ENCODE results near the gene NT5M. TPM values are rescaled to one million over a fixed set of nuclear protein-coding genes. Genes with fewer than 3 reads are reported as not detected.

Gene NT5M
- total RNA-seq, 1 donor from 2014 or later, result 5.8 TPM

- Mint-ChIP-seq H3K36me3 (ENCODE audit: low read depth) (no peaks in the 10 kb centered on the region), H3K4me1 (ENCODE audit: low read depth) (no peaks in the 10 kb centered on the region), H3K27me3 (ENCODE audit: insufficient read depth) (no peaks in the 10 kb centered on the region), H3K9me3 (no peaks in the 10 kb centered on the region), H3K4me3 (no peak overlapping the region), H3K27ac (no peak overlapping the region)
- no peak for DNase-seq (ENCODE audit: low spot score)
- intact Hi-C loops (cut with micrococcal nuclease), result no loop called here
These were observed 25.1 kb downstream of the NT5M start for GRCh38 chr17:17328251-17328650.

DNA sequence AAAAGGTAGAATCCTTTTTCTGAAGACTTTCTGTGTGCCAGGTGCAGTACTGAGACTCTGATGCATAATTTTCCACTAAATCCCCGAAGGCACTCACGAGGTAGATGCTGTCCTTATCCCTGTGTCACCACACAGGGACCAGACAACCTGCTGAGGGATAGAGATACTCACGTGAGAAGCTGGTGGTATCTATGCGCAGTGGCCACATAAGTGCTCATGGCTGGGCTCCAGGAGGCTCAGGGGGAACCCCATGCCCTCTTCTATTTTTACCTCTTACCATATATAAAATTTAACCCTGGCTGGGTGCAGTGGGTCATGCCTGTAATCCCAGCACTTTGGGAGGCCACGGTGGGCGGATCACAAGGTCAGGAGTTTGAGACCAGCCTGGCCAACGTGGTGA lies 38.3 kb downstream of the NT5M start:
- no peaks in the 10 kb centered on the region for H3K36me3 Mint-ChIP-seq (ENCODE audit: low read depth)
- intact Hi-C loops (cut with micrococcal nuclease), result no loop called here
- H3K4me3 Mint-ChIP-seq, result no peak overlapping the region
- peaks cover 5% of the 10 kb centered on the region for H3K27me3 Mint-ChIP-seq (ENCODE audit: insufficient read depth)
- no peaks in the 10 kb centered on the region for H3K9me3 Mint-ChIP-seq
- no peak for DNase-seq (ENCODE audit: low spot score)
- H3K4me1 Mint-ChIP-seq (ENCODE audit: low read depth), result no peaks in the 10 kb centered on the region
- H3K27ac Mint-ChIP-seq, result no peak overlapping the region

DNA sequence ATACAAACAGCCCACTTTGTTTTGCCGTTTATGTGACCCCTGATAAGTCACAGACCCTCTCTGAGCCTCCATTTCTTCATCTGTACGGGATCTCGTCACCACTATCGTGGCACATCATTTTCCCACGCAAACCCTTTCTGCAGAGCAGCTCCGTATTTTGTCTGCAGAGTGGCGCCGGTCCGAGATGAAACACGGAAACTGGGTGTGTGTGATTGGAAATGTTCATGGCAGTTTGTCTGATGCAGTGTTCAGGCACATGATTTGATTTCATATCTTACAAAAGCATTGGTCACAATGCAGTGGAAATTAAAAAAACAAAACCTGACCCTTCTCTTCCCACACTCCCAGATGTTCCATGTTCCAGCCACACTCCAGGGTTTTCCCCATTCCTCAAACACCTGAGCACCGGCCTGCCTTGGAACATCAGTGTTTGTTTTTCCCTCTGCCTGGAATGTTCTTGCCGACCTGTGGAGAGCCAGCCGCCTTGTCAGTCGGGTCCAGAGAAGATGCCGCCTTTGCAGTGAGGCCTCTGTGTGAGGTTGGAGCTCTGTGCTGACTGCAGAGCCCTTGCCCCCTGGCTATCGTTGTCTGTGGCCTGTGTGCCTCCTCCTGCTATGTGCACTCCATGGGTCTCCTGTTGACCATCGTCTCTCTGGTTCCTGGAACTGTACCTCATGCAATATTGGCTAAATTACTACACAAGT lies 39.2 kb downstream of the NT5M start:
- H3K27ac Mint-ChIP-seq, result no peak overlapping the region

GRCh38 chr17:17343160-17343735 lies 40.1 kb downstream of the NT5M start:
- H3K9me3 Mint-ChIP-seq, result no peaks in the 10 kb centered on the region
- H3K27ac Mint-ChIP-seq, result no peak overlapping the region
- DNase-seq (ENCODE audit: low spot score), result no peak
- intact Hi-C loops (cut with micrococcal nuclease), result no loop called here
- H3K36me3 Mint-ChIP-seq (ENCODE audit: low read depth), result no peaks in the 10 kb centered on the region
- no peak overlapping the region for H3K4me3 Mint-ChIP-seq
- H3K27me3 Mint-ChIP-seq (ENCODE audit: insufficient read depth), result peaks cover 4% of the 10 kb centered on the region
- no peaks in the 10 kb centered on the region for H3K4me1 Mint-ChIP-seq (ENCODE audit: low read depth)

More for the DNA sequence above, 39.2 kb downstream of the NT5M start:
- no peaks in the 10 kb centered on the region for H3K9me3 Mint-ChIP-seq
- intact Hi-C loops (cut with micrococcal nuclease), result no loop called here
- no peak for DNase-seq (ENCODE audit: low spot score)
- no peaks in the 10 kb centered on the region for H3K36me3 Mint-ChIP-seq (ENCODE audit: low read depth)
- no peak overlapping the region for H3K4me3 Mint-ChIP-seq
- peaks cover 4% of the 10 kb centered on the region for H3K27me3 Mint-ChIP-seq (ENCODE audit: insufficient read depth)
- no peaks in the 10 kb centered on the region for H3K4me1 Mint-ChIP-seq (ENCODE audit: low read depth)

- H3K36me3 Mint-ChIP-seq (ENCODE audit: low read depth), result no peaks in the 10 kb centered on the region
- intact Hi-C loops (cut with micrococcal nuclease), result no loop called here
- DNase-seq (ENCODE audit: low spot score), result no peak
- H3K27me3 Mint-ChIP-seq (ENCODE audit: insufficient read depth), result peaks cover 4% of the 10 kb centered on the region
- H3K9me3 Mint-ChIP-seq, result no peaks in the 10 kb centered on the region
- no peaks in the 10 kb centered on the region for H3K4me1 Mint-ChIP-seq (ENCODE audit: low read depth)
- no peak overlapping the region for H3K27ac Mint-ChIP-seq
- no peak overlapping the region for H3K4me3 Mint-ChIP-seq
These were observed 40.8 kb downstream of the NT5M start for GRCh38 chr17:17343896-17344506.

DNA sequence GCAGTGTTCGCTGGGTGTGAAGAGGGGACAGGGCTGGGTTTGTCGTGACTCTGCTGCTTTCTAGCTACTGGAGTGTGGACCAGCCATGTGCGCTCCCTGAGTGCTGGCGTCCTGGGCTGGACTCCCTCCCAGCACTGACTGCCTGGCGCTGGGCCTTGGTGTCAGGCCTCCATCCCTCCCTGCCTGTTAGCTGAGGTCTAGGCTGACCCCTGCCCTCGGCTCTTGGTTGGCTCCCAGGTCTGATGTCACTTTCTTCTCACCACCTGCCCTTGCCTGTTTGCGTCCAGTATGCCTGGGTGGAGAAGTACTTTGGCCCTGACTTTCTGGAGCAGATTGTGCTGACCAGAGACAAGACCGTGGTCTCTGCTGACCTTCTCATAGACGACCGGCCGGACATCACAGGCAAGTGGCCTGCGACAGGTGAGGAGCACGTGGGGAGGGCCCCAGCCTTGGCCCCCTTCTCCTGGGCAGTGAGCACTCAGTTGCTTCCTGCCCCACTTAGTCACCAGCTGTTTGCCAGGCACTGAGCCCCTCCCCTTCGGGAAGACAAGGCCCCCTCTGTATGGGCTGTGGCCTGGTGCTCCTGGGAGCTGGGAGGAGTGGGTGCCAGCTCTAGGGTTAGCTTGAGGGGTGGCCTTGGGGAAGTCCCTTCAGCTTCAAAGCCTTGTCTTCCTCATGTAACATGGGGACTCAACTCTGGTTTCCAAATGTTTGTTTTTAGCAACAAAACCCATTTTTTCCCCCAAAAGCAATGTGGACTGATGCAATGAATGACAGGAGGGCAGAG lies 41.5 kb downstream of the NT5M start:
- no peaks in the 10 kb centered on the region for H3K27me3 Mint-ChIP-seq (ENCODE audit: insufficient read depth)
- no peaks in the 10 kb centered on the region for H3K9me3 Mint-ChIP-seq
- H3K4me1 Mint-ChIP-seq (ENCODE audit: low read depth), result no peaks in the 10 kb centered on the region
- DNase-seq (ENCODE audit: low spot score), result no peak
- intact Hi-C loops (cut with micrococcal nuclease), result no loop called here
- no peak overlapping the region for H3K27ac Mint-ChIP-seq
- no peak overlapping the region for H3K4me3 Mint-ChIP-seq
- no peaks in the 10 kb centered on the region for H3K36me3 Mint-ChIP-seq (ENCODE audit: low read depth)

DNA sequence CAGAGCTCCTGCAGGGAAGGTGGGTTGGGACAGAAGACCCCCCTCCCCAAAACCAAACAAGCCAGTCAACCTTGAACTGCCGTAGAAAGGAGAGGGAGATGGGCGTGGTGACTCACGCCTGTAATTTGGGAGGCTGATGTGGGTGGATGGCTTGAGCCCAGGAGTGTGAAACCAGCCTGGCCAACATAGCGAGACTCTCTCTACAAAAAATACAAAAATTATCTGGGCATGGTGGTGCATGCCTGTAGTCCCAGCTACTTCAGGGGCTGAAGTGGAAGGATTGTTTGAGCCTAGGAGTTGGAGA lies 42.1 kb downstream of the NT5M start:
- no peak for DNase-seq (ENCODE audit: low spot score)
- Mint-ChIP-seq H3K27me3 (ENCODE audit: insufficient read depth) (no peaks in the 10 kb centered on the region), H3K27ac (no peak overlapping the region), H3K4me3 (no peak overlapping the region), H3K9me3 (no peaks in the 10 kb centered on the region), H3K4me1 (ENCODE audit: low read depth) (no peaks in the 10 kb centered on the region), H3K36me3 (ENCODE audit: low read depth) (no peaks in the 10 kb centered on the region)
- intact Hi-C loops (cut with micrococcal nuclease), result no loop called here

GRCh38 chr17:17345686-17346427 lies 42.7 kb downstream of the NT5M start:
- Mint-ChIP-seq H3K4me1 (ENCODE audit: low read depth) (no peaks in the 10 kb centered on the region), H3K9me3 (no peaks in the 10 kb centered on the region), H3K27me3 (ENCODE audit: insufficient read depth) (no peaks in the 10 kb centered on the region), H3K36me3 (ENCODE audit: low read depth) (no peaks in the 10 kb centered on the region), H3K4me3 (no peak overlapping the region), H3K27ac (no peak overlapping the region)
- intact Hi-C loops (cut with micrococcal nuclease), result no loop called here
- DNase-seq (ENCODE audit: low spot score), result no peak

- H3K4me1 Mint-ChIP-seq (ENCODE audit: low read depth), result no peaks in the 10 kb centered on the region
- intact Hi-C loops (cut with micrococcal nuclease), result no loop called here
- DNase-seq (ENCODE audit: low spot score), result no peak
- H3K9me3 Mint-ChIP-seq, result no peaks in the 10 kb centered on the region
- no peaks in the 10 kb centered on the region for H3K27me3 Mint-ChIP-seq (ENCODE audit: insufficient read depth)
- H3K4me3 Mint-ChIP-seq, result no peak overlapping the region
- no peaks in the 10 kb centered on the region for H3K36me3 Mint-ChIP-seq (ENCODE audit: low read depth)
- no peak overlapping the region for H3K27ac Mint-ChIP-seq
These were observed 43.5 kb downstream of the NT5M start for GRCh38 chr17:17346428-17347233.

- intact Hi-C loops (cut with micrococcal nuclease), result no loop called here
- Mint-ChIP-seq H3K36me3 (ENCODE audit: low read depth) (no peaks in the 10 kb centered on the region), H3K9me3 (no peaks in the 10 kb centered on the region), H3K4me1 (ENCODE audit: low read depth) (no peaks in the 10 kb centered on the region), H3K27ac (no peak overlapping the region), H3K4me3 (no peak overlapping the region), H3K27me3 (ENCODE audit: insufficient read depth) (no peaks in the 10 kb centered on the region)
- no peak for DNase-seq (ENCODE audit: low spot score)
These were observed 44.2 kb downstream of the NT5M start for GRCh38 chr17:17347234-17347955.

- no peak overlapping the region for H3K4me3 Mint-ChIP-seq
- no peak overlapping the region for H3K27ac Mint-ChIP-seq
- intact Hi-C loops (cut with micrococcal nuclease), result no loop called here
- H3K4me1 Mint-ChIP-seq (ENCODE audit: low read depth), result no peaks in the 10 kb centered on the region
- H3K27me3 Mint-ChIP-seq (ENCODE audit: insufficient read depth), result no peaks in the 10 kb centered on the region
- DNase-seq (ENCODE audit: low spot score), result no peak
- no peaks in the 10 kb centered on the region for H3K9me3 Mint-ChIP-seq
- H3K36me3 Mint-ChIP-seq (ENCODE audit: low read depth), result no peaks in the 10 kb centered on the region
These were observed 45.0 kb downstream of the NT5M start for GRCh38 chr17:17347956-17348871.
